Neural crest cell (in vitro differentiated cells): ENCODE measurements around the gene TESMIN. TPM values are rescaled to one million over a fixed set of nuclear protein-coding genes. Genes with fewer than 3 reads are reported as not detected.

ENCODE experiments used
- DNase-seq: peaks from one replicate; pipeline ENCODE4 v3.0.0; 2021; ENCODE audit warnings: low read depth, mixed read lengths, low spot score
- H3K27ac Mint-ChIP-seq: one replicate; pipeline ENCODE4 v1.8.0; 2021; ENCODE audit warnings: mild to moderate bottlenecking, mixed read lengths; ENCODE audit not compliant: unreplicated experiment
- H3K27me3 Mint-ChIP-seq: 2 replicates; pipeline ENCODE4 v1.8.0; 2021; ENCODE audit warnings: low read depth, mild to moderate bottlenecking, mixed read lengths
- H3K36me3 Mint-ChIP-seq: 2 replicates; pipeline ENCODE4 v1.8.0; 2021; ENCODE audit warnings: low read depth, mild to moderate bottlenecking, mixed read lengths
- H3K4me1 Mint-ChIP-seq: 2 replicates; pipeline ENCODE4 v1.8.0; 2021; ENCODE audit warnings: mixed read lengths
- H3K4me3 Mint-ChIP-seq: one replicate; pipeline ENCODE4 v1.8.0; 2021; ENCODE audit warnings: mild to moderate bottlenecking, mixed read lengths
- H3K9me3 Mint-ChIP-seq: 2 replicates; pipeline ENCODE4 v1.8.0; 2021; ENCODE audit warnings: mixed read lengths
- CTCF ChIP-seq: fragments of 200-600 bp; sonication (generic); conservative IDR thresholded peaks from 2 replicates; pipeline ENCODE4 v1.5.0; 2021; ENCODE audit warnings: antibody characterized with exemption, mild to moderate bottlenecking
- total RNA-seq: library from RNA; stranded (reverse); gene quantifications from 2 replicates; pipeline ENCODE4 v1.2.1, GENCODE V29; 2021

Gene TESMIN
- total RNA-seq, 1 donor from 2014 or later, result 6.8 TPM

- Mint-ChIP-seq H3K36me3 (no peaks in the 10 kb centered on the region), H3K9me3 (no peaks in the 10 kb centered on the region), H3K27ac (no peak overlapping the region), H3K4me1 (no peaks in the 10 kb centered on the region), H3K27me3 (peaks cover 71% of the 10 kb centered on the region), H3K4me3 (no peak overlapping the region)
- no peak for DNase-seq
- no peak for TF ChIP-seq CTCF
Observed at GRCh38 chr11:68691402-68691784, 59.9 kb downstream of the TESMIN start.

GRCh38 chr11:68690671-68691401, 60.5 kb downstream of the TESMIN start:
- Mint-ChIP-seq H3K27me3 (peaks cover 71% of the 10 kb centered on the region), H3K4me1 (no peaks in the 10 kb centered on the region), H3K36me3 (no peaks in the 10 kb centered on the region), H3K27ac (no peak overlapping the region), H3K9me3 (no peaks in the 10 kb centered on the region), H3K4me3 (no peak overlapping the region)
- DNase-seq, result no peak
- TF ChIP-seq CTCF, result no peak

- TF ChIP-seq CTCF, result no peak
- no peaks in the 10 kb centered on the region for H3K9me3 Mint-ChIP-seq
- no peak for DNase-seq
- H3K4me1 Mint-ChIP-seq, result no peaks in the 10 kb centered on the region
- no peak overlapping the region for H3K4me3 Mint-ChIP-seq
- H3K36me3 Mint-ChIP-seq, result no peaks in the 10 kb centered on the region
- peaks cover 72% of the 10 kb centered on the region for H3K27me3 Mint-ChIP-seq
- no peak overlapping the region for H3K27ac Mint-ChIP-seq
Observed at GRCh38 chr11:68689737-68690625, 61.3 kb downstream of the TESMIN start.

- TF ChIP-seq CTCF, result no peak
- no peak overlapping the region for H3K27ac Mint-ChIP-seq
- no peak for DNase-seq
- H3K36me3 Mint-ChIP-seq, result no peaks in the 10 kb centered on the region
- peaks cover 71% of the 10 kb centered on the region for H3K27me3 Mint-ChIP-seq
- no peak overlapping the region for H3K4me3 Mint-ChIP-seq
- H3K9me3 Mint-ChIP-seq, result no peaks in the 10 kb centered on the region
- no peaks in the 10 kb centered on the region for H3K4me1 Mint-ChIP-seq
Observed at GRCh38 chr11:68688881-68689280, 62.4 kb downstream of the TESMIN start.

GRCh38 chr11:68687986-68688385, 63.3 kb downstream of the TESMIN start:
- Mint-ChIP-seq H3K9me3 (no peaks in the 10 kb centered on the region), H3K4me1 (no peaks in the 10 kb centered on the region), H3K36me3 (no peaks in the 10 kb centered on the region), H3K27me3 (peaks cover 77% of the 10 kb centered on the region), H3K27ac (no peak overlapping the region), H3K4me3 (no peak overlapping the region)
- no peak for DNase-seq
- no peak for TF ChIP-seq CTCF
